Esophagus muscularis mucosa (tissue), 4 donors: Measurements from ENCODE around the gene GPC4. TPM values are rescaled to one million over a fixed set of nuclear protein-coding genes. Genes with fewer than 3 reads are reported as not detected.

Experiments used
- DNase-seq: peaks from one replicate; pipeline ENCODE4 v3.0.0-alpha.2; 2017; ENCODE audit errors: extremely low spot score
- H3K27ac ChIP-seq, 4 donors: fragments of 200-600 bp; sonication (generic); replicated peaks in 1 of 4; 1 replicate in 3 of 4; 2 replicates in 1 of 4; pipeline ENCODE4 v1.5.1; 2016 to 2019; ENCODE audit warnings: mild to moderate bottlenecking in 1 of 4
- H3K27me3 ChIP-seq, 4 donors: fragments of 200-600 bp; sonication (generic); one replicate each; pipeline versions ENCODE4 v1.5.1 to v1.6.0; 2016 to 2019
- H3K36me3 ChIP-seq, 4 donors: fragments of 200-600 bp; sonication (generic); one replicate each; pipeline ENCODE4 v1.5.1; 2016 to 2019
- H3K4me1 ChIP-seq, 4 donors: fragments of 200-600 bp; sonication (generic); one replicate each; pipeline ENCODE4 v1.5.1; 2016 to 2019
- H3K4me3 ChIP-seq, 4 donors: fragments of 200-600 bp; sonication (generic); 1 replicate in 2 of 4; 2 replicates in 2 of 4; pipeline ENCODE4 v1.5.1; 2016 to 2019; ENCODE audit warnings: mild to moderate bottlenecking in 4 of 4, moderate library complexity in 1 of 4
- H3K9me3 ChIP-seq, 4 donors: fragments of 200-600 bp; sonication (generic); 1 replicate in 3 of 4; 2 replicates in 1 of 4; pipeline ENCODE4 v1.5.1; 2016 to 2019
- CTCF ChIP-seq, 3 experiments: fragments of 200-600 bp in 2 of 3; fragments of 450-650 bp in 1 of 3; sonication (generic) in 2 of 3; IDR thresholded peaks; one replicate each; pipeline ENCODE4 v1.5.1; 2017 to 2019; ENCODE audit warnings: antibody characterized with exemption in 3 of 3, mild to moderate bottlenecking in 2 of 3, moderate library complexity in 1 of 3
- EP300 ChIP-seq: sonication (generic); formaldehyde crosslinking; IDR thresholded peaks from one replicate; pipeline ENCODE4 v1.6.1; 2017; ENCODE audit warnings: antibody characterized with exemption
- POLR2A ChIP-seq: fragments of 450-650 bp; IDR thresholded peaks from one replicate; pipeline ENCODE4 v1.6.1; 2017; ENCODE audit warnings: antibody characterized with exemption, moderate library complexity, mild to moderate bottlenecking, low read depth
- POLR2AphosphoS5 ChIP-seq, 2 donors: sonication (generic); formaldehyde crosslinking; IDR thresholded peaks; one replicate each; pipeline ENCODE4 v1.6.1; 2017; ENCODE audit warnings: antibody characterized with exemption in 2 of 2
- WGBS: methylation state at CpG from one replicate; pipeline ENCODE4 v1.1.5; 2018; 5-methylcytosine and 5-hydroxymethylcytosine counted together
- intact Hi-C: fragments of 100-400 bp; cut with DNase I; formaldehyde crosslinking; loops from one replicate; pipeline ENCODE4 v1.15.1; 2023
- total RNA-seq, 4 donors: library from RNA; depleted of rRNA; stranded (reverse); fragments of >200 nt; gene quantifications; one replicate each; pipeline versions ENCODE4 v1.1.0 to v1.2.1, GENCODE V29; 2016

The GPC4 gene
- total RNA-seq, 4 donors from 2014 or later, result 54.3 to 91.2 (median 80.3) TPM

DNA sequence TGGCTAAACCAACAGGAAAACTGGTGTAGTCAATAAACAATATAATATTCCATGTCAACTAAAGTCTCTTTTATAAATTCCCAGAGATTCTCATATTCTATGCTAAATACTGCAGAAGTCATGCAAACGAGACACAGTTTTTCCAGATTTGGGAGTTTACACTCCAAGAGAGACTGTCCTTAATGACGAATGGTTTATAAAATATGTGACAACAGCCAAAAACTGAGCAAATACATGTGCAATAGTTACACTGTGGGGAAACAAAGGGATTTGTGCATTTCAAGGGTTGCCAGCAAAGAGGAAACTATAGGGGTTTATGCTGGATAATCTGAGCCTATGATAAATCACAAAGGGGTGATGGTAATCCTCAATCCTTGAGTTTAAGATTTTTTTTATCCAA lies 75.7 kb downstream of the GPC4 start:
- no peaks in the 10 kb centered on the region for H3K27me3 ChIP-seq
- H3K36me3 ChIP-seq, result no peaks in the 10 kb centered on the region
- no peaks in the 10 kb centered on the region for H3K9me3 ChIP-seq
- 46% methylated on average over 2 of the region's 2 CpGs for WGBS
- peaks cover 0 to 73% (median 36%) of the 10 kb centered on the region in 4 donors for H3K4me1 ChIP-seq
- intact Hi-C loops, result loop anchor here (5.0 to 10.0 kb wide), 2 partner anchors 155 to 333 kb away; no protein-coding TSS in a partner anchor
- DNase-seq, result no peak
- no peak overlapping the region for H3K27ac ChIP-seq
- no peak overlapping the region for H3K4me3 ChIP-seq
- TF ChIP-seq CTCF (IDR thresholded peaks at IDR 0.05) (no peak), POLR2A (no peak), POLR2AphosphoS5 (IDR thresholded peaks at IDR 0.05) (no peak), EP300 (no peak)

DNA sequence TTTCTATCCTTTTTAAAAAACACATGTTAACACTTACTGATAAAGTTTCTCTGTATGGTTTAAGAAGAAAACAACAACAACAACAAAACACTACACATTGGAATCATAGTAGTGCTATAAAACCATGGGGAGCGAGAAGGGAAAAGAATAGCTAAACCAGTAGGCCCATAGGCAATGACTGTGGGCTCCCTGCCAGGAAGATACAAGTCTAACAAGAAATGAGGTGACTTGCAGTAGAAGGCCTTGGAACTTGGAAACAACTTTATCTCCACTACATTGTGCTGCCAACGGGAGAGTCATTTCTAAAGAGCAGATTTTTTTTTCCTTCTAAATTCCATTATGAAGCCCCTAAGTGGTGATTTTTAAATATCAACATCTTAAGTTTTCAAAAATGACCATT lies 78.0 kb downstream of the GPC4 start:
- Histone ChIP-seq H3K4me3 (no peak overlapping the region), H3K4me1 (peaks cover 0 to 66% (median 35%) of the 10 kb centered on the region in 4 donors), H3K9me3 (no peaks in the 10 kb centered on the region), H3K27ac (no peak overlapping the region), H3K27me3 (no peaks in the 10 kb centered on the region), H3K36me3 (no peaks in the 10 kb centered on the region)
- intact Hi-C loops, result loop anchor here (5.0 to 10.0 kb wide), 2 partner anchors 158 to 335 kb away; no protein-coding TSS in a partner anchor
- 46% methylated on average over 2 of the region's 2 CpGs for WGBS
- no peak for TF ChIP-seq EP300
- no peak for TF ChIP-seq POLR2AphosphoS5 (IDR thresholded peaks at IDR 0.05)
- TF ChIP-seq CTCF (IDR thresholded peaks at IDR 0.05), result no peak
- no peak for TF ChIP-seq POLR2A
- DNase-seq, result no peak

DNA sequence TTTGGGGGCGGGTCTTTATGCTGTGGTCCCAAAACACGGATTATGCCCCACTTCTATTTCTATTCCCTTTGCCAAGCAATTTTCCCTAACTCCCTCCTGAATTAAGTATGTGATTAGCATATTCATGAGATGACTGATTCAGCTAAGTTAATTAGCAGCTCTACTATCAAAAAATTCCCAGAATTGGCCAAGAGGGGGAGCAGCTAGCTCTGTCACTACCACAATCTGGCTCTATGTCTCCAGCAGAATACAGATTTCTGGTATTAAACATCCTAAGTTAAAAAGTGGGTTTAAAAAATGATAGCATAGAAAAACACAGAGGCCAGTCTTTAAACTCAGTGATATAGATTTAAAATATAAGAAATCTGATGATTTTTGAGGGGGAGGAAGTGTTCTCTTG lies 80.3 kb downstream of the GPC4 start:
- Histone ChIP-seq H3K9me3 (no peaks in the 10 kb centered on the region), H3K27me3 (no peaks in the 10 kb centered on the region), H3K4me1 (peaks cover 0 to 60% (median 43%) of the 10 kb centered on the region in 4 donors), H3K36me3 (no peaks in the 10 kb centered on the region), H3K4me3 (no peak overlapping the region), H3K27ac (no peak overlapping the region)
- 29% methylated on average over 2 of the region's 2 CpGs for WGBS
- no peak for DNase-seq
- intact Hi-C loops, result loop anchor here (5.0 to 10.0 kb wide), 2 partner anchors 160 to 337 kb away; no protein-coding TSS in a partner anchor
- TF ChIP-seq CTCF (IDR thresholded peaks at IDR 0.05) (peak; percentile 44 to 49 (median 44)), POLR2AphosphoS5 (IDR thresholded peaks at IDR 0.05) (no peak)

GRCh38 chrX:133333154-133333750 lies 82.0 kb downstream of the GPC4 start:
- Histone ChIP-seq H3K9me3 (no peaks in the 10 kb centered on the region), H3K4me1 (peaks cover 0 to 69% (median 51%) of the 10 kb centered on the region in 4 donors), H3K36me3 (no peaks in the 10 kb centered on the region), H3K27me3 (no peaks in the 10 kb centered on the region), H3K4me3 (no peak overlapping the region), H3K27ac (no peak overlapping the region)
- WGBS, result 92% methylated on average over 4 of the region's 4 CpGs
- no peak for TF ChIP-seq POLR2A
- no peak for TF ChIP-seq POLR2AphosphoS5 (IDR thresholded peaks at IDR 0.05)
- TF ChIP-seq EP300, result no peak
- no peak for TF ChIP-seq CTCF (IDR thresholded peaks at IDR 0.05)
- no peak for DNase-seq
- intact Hi-C loops, result loop anchor here (5.0 to 10.0 kb wide), 2 partner anchors 79 to 162 kb away; no protein-coding TSS in a partner anchor

DNA sequence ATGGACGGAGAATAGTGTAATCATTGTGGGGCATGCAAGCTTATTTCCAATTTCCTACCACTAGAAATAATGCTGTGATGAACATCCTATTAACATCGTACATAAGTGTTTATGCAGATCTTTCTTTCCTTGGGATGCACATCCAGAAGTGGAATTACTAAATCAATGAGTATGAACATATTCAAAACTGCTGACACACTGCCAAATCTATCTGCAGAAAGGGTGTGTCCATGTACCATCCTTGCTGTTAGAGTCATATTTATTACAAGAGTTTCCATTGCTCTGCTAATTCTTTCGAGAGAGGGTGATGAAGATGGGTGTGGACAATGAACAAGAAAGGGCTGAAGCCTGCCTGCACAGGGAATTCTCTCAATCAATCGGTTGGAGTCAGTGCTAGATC lies 82.6 kb downstream of the GPC4 start:
- no peak for TF ChIP-seq EP300
- no peak for TF ChIP-seq POLR2AphosphoS5 (IDR thresholded peaks at IDR 0.05)
- no peak for TF ChIP-seq POLR2A
- no peak for TF ChIP-seq CTCF (IDR thresholded peaks at IDR 0.05)
- H3K36me3 ChIP-seq, result no peaks in the 10 kb centered on the region
- H3K9me3 ChIP-seq, result no peaks in the 10 kb centered on the region
- no peak for DNase-seq
- H3K27ac ChIP-seq, result no peak overlapping the region
- intact Hi-C loops, result loop anchor here (5.0 to 10.0 kb wide), 2 partner anchors 80 to 162 kb away; no protein-coding TSS in a partner anchor
- no peak overlapping the region for H3K4me3 ChIP-seq
- H3K4me1 ChIP-seq, result peaks cover 0 to 69% (median 55%) of the 10 kb centered on the region in 4 donors
- no peaks in the 10 kb centered on the region for H3K27me3 ChIP-seq
- 81% methylated on average over 4 of the region's 4 CpGs for WGBS
